Fibroblast of lung (primary cell): ENCODE measurements around the gene PEX10. TPM values are rescaled to one million over a fixed set of nuclear protein-coding genes. Genes with fewer than 3 reads are reported as not detected.

Experiments used
- DNase-seq, 2 donors: peaks; one replicate each; pipeline versions ENCODE4 v3.0.0 to v3.0.0-alpha.2; 2010; ENCODE audit warnings: low read depth in 2 of 2
- H2AFZ ChIP-seq: 2 replicates; pipeline ENCODE4 v1.5.1; 2012; ENCODE audit warnings: low read length, control low read depth, inconsistent platforms
- H3K27ac ChIP-seq: 2 replicates; pipeline ENCODE4 v1.5.1; 2011; ENCODE audit warnings: low read length, control low read depth; ENCODE audit not compliant: insufficient read depth
- H3K27me3 ChIP-seq: 2 replicates; pipeline ENCODE4 v1.5.1; 2011; ENCODE audit warnings: mild to moderate bottlenecking, low read length; ENCODE audit not compliant: control insufficient read depth, insufficient read depth
- H3K36me3 ChIP-seq: 2 replicates; pipeline ENCODE4 v1.5.1; 2011; ENCODE audit warnings: low read length; ENCODE audit not compliant: control insufficient read depth, insufficient read depth
- H3K4me1 ChIP-seq: 2 replicates; pipeline ENCODE4 v1.5.1; 2011; ENCODE audit warnings: low read length; ENCODE audit not compliant: control insufficient read depth, insufficient read depth; ENCODE audit errors: extremely low read depth
- H3K4me2 ChIP-seq: 2 replicates; pipeline ENCODE4 v1.5.1; 2011; ENCODE audit warnings: low read length, control low read depth; ENCODE audit not compliant: insufficient read depth; ENCODE audit errors: extremely low read depth
- H3K4me3 ChIP-seq, 4 experiments: fragments of 200-600 bp in 1 of 4; sonication (generic) in 1 of 4; replicated peaks in 1 of 4; 2 replicates each; pipeline ENCODE4 v1.5.1; 2011 to 2016; ENCODE audit warnings: low read length in 4 of 4, low read depth in 3 of 4, mild to moderate bottlenecking in 3 of 4, control low read depth in 2 of 4, inconsistent platforms in 1 of 4, mixed read lengths in 1 of 4; ENCODE audit not compliant: insufficient read depth in 1 of 4; ENCODE audit errors: control extremely low read depth in 1 of 4
- H3K79me2 ChIP-seq: 2 replicates; pipeline ENCODE4 v1.5.1; 2012; ENCODE audit warnings: mild to moderate bottlenecking, low read length, inconsistent platforms; ENCODE audit not compliant: control insufficient read depth, insufficient read depth
- H3K9ac ChIP-seq: 2 replicates; pipeline ENCODE4 v1.5.1; 2011; ENCODE audit warnings: mild to moderate bottlenecking, low read length, control low read depth; ENCODE audit not compliant: insufficient read depth
- H3K9me3 ChIP-seq: 2 replicates; pipeline ENCODE4 v1.5.1; 2012; ENCODE audit warnings: low read depth, low read length; ENCODE audit not compliant: control insufficient read depth, insufficient read depth
- H4K20me1 ChIP-seq: 2 replicates; pipeline ENCODE4 v1.5.1; 2011; ENCODE audit warnings: low read length; ENCODE audit not compliant: control insufficient read depth, insufficient read depth; ENCODE audit errors: extremely low read depth
- EZH2 ChIP-seq: IDR thresholded peaks from 2 replicates; pipeline ENCODE4 v1.5.1; 2012; ENCODE audit warnings: low read length, control low read depth, mild to moderate bottlenecking; ENCODE audit errors: missing control alignments
- polyA plus RNA-seq, 2 donors: library from polyadenylated mRNA; depleted of rRNA in 1 of 2; stranded (reverse) in 1 of 2; unstranded in 1 of 2; fragments of >200 nt; gene quantifications; 2 replicates each; pipeline ENCODE4 v1.2.1, GENCODE V29; 2011 to 2012; ENCODE audit warnings: missing spikeins in 1 of 2
- total RNA-seq: library from RNA; depleted of rRNA; stranded (reverse); fragments of >200 nt; gene quantifications from 2 replicates; pipeline ENCODE4 v1.2.1, GENCODE V29; 2014
- TF ChIP-seq, protein P1 (sequence below), 2 donors: IDR thresholded peaks in 1 of 2; conservative IDR thresholded peaks in 1 of 2; 1 replicate in 1 of 2; 2 replicates in 1 of 2; pipeline ENCODE4 v1.5.1; 2011 to 2012; ENCODE audit warnings: low read length in 2 of 2, control low read depth in 1 of 2, inconsistent platforms in 1 of 2, low read depth in 1 of 2, mild to moderate bottlenecking in 1 of 2

Gene PEX10
- total and polyA plus RNA-seq, 2 donors (not counting 1 experiment from before 2014, with no cell fraction given): 15.4 to 33.4 TPM

DNA sequence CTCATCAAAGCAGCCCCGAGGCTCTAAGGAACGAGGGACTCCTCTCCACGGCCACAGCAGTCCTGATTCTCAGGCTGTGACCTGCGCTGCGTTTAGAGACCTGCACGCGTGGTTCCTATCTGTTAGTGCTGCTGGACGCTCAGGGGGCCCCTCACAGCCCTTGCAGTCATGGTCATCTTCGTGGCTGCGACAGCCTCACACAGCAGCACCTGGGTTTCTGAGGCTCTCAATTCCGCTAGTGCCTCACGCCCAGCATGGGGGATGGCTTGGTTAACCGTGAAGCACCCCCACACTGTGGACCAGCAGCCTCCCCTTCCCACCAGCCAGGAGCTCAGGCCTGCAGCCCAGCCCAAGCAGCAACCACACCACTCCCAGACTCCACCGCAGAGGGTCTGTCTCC, 28.8 kb downstream of the PEX10 start:
- Histone ChIP-seq H4K20me1 (no peaks in the 10 kb centered on the region), H3K79me2 (no peaks in the 10 kb centered on the region), H3K4me3 (no peak overlapping the region), H3K4me2 (no peak overlapping the region), H3K4me1 (no peaks in the 10 kb centered on the region), H3K27ac (no peak overlapping the region), H2AFZ (no peak overlapping the region), H3K9ac (no peak overlapping the region), H3K36me3 (no peaks in the 10 kb centered on the region), H3K9me3 (no peaks in the 10 kb centered on the region), H3K27me3 (no peaks in the 10 kb centered on the region)
- DNase-seq: no peak
- TF ChIP-seq, protein P1, sequence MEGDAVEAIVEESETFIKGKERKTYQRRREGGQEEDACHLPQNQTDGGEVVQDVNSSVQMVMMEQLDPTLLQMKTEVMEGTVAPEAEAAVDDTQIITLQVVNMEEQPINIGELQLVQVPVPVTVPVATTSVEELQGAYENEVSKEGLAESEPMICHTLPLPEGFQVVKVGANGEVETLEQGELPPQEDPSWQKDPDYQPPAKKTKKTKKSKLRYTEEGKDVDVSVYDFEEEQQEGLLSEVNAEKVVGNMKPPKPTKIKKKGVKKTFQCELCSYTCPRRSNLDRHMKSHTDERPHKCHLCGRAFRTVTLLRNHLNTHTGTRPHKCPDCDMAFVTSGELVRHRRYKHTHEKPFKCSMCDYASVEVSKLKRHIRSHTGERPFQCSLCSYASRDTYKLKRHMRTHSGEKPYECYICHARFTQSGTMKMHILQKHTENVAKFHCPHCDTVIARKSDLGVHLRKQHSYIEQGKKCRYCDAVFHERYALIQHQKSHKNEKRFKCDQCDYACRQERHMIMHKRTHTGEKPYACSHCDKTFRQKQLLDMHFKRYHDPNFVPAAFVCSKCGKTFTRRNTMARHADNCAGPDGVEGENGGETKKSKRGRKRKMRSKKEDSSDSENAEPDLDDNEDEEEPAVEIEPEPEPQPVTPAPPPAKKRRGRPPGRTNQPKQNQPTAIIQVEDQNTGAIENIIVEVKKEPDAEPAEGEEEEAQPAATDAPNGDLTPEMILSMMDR (conservative IDR thresholded peaks at IDR 0.05 in 1 of 2, IDR thresholded peaks at IDR 0.05 in 1 of 2; ENCODE audit: low read depth in 1 of 2, low read length in 2 of 2): no peak
- TF ChIP-seq EZH2: no peak

DNA sequence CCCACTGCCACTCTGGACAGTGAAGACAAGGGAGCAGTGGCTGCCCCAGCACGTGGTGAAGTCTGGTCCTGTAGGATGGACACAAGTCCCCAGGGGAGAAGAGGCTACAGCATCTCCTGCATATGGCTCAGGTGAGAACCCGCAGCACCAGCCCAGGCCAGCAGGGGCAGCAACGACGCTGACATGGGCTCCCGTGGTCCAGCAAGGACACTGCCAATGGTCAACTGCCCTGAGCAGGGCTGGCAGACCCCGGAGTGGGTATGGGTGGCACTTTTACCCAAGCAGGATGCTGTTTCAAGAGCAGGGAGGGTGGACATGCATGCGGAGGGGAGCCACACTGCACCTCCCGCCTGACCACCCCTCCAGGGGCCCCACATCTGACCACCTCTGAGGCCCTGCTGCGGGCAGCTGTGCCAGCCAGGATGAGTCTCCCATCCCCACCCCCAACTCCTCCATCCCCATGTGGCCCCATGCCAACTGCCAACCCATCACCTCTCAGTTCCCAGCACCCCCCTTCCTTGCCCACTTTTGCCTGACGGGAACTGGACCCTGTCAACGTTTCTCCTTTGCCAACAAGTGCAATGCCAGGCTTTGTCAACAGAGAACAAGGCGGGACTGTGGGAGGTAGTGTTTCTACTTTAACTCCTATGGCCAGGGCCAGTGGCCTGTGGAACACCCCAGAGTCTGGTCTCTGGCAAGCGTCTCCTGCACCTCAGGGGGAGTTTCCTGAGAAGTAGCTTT, 29.6 kb downstream of the PEX10 start:
- H3K4me2 ChIP-seq: no peak overlapping the region
- no peak overlapping the region for H2AFZ ChIP-seq
- no peak overlapping the region for H3K27ac ChIP-seq
- no peaks in the 10 kb centered on the region for H3K27me3 ChIP-seq
- H3K4me1 ChIP-seq: no peaks in the 10 kb centered on the region
- no peaks in the 10 kb centered on the region for H3K79me2 ChIP-seq
- H3K4me3 ChIP-seq: no peak overlapping the region
- H3K9me3 ChIP-seq: no peaks in the 10 kb centered on the region
- peak; percentile 19 to 25 for DNase-seq
- H4K20me1 ChIP-seq: no peaks in the 10 kb centered on the region
- TF ChIP-seq, protein P1 (conservative IDR thresholded peaks at IDR 0.05 in 1 of 2, IDR thresholded peaks at IDR 0.05 in 1 of 2; ENCODE audit: low read depth in 1 of 2, low read length in 2 of 2): peak; percentile 40 to 63
- no peak for TF ChIP-seq EZH2
- H3K9ac ChIP-seq: no peak overlapping the region
- no peaks in the 10 kb centered on the region for H3K36me3 ChIP-seq

DNA sequence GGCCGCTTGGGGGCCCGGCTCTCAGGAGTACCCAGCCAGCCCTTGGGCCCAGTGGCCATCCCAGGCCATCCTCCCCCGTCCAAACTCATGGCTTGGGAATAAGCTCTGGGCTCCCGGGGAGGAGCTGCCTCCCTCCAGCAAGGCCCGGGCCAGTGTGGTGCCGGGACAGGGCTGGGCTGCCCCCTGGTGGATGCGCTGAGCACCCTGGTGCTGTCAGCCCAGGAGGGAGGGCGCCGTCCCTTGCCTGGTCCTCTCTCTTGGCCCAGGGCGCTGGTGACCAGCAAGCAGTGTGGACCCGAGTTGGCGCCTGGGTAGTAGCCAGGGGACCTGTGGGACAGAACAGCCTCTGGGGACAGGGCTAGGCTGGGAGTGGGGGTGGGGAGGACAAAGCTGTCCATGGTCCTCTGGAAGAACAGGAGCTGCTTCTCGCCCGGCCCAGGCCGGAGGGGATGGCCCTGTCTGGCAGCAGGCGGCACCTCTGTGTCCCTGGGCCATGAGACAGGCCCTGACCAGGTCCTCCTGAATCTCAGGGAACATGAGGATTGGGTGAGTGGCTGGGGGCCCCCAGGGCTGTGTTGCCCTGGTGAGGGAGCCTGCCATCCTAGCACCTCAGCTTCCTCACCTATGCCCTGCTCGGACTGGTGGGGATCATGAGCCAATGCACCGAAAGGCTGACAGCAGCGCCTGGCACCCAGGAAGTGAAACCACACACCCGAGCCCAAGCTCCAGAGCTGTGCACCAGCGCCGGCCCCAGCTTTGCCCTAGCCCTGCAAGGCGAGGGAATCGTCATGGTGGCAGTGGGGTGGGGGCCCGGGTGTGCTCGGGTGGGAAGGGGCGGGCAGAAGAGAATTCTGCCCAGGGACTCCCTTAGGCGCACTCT, 30.4 kb downstream of the PEX10 start:
- Histone ChIP-seq H3K79me2 (no peaks in the 10 kb centered on the region), H4K20me1 (no peaks in the 10 kb centered on the region), H3K27ac (no peak overlapping the region), H3K36me3 (no peaks in the 10 kb centered on the region), H3K9me3 (no peaks in the 10 kb centered on the region), H3K4me3 (no peak overlapping the region), H2AFZ (no peak overlapping the region), H3K9ac (no peak overlapping the region), H3K4me1 (no peaks in the 10 kb centered on the region), H3K4me2 (no peak overlapping the region), H3K27me3 (no peaks in the 10 kb centered on the region)
- TF ChIP-seq EZH2: no peak
- TF ChIP-seq, protein P1 (conservative IDR thresholded peaks at IDR 0.05 in 1 of 2, IDR thresholded peaks at IDR 0.05 in 1 of 2; ENCODE audit: low read depth in 1 of 2, low read length in 2 of 2): peak; percentile 82 to 87
- DNase-seq: peak; percentile 63 to 74
